ENCODE results near the gene FILIP1L.

GRCh38 chr3:99962703-99963102 is 151.6 kb downstream of the FILIP1L start:
- TF ChIP-seq CTCF (conservative IDR thresholded peaks at IDR 0.05; ENCODE audit: low read depth, low read length) (no peak), MXI1 (IDR thresholded peaks at IDR 0.05; ENCODE audit: borderline replicate concordance, low read depth, low read length) (no peak), POLR2A (IDR thresholded peaks at IDR 0.05; ENCODE audit: low read depth, low read length) (no peak), CHD1 (IDR thresholded peaks at IDR 0.05; ENCODE audit: low read depth, low read length) (no peak), SMC3 (IDR thresholded peaks at IDR 0.05; ENCODE audit: low read depth, low read length) (no peak), RAD21 (IDR thresholded peaks at IDR 0.05; ENCODE audit: low read length) (no peak), RFX5 (IDR thresholded peaks at IDR 0.05; ENCODE audit: low read depth, low read length) (no peak), MAFK (IDR thresholded peaks at IDR 0.05; ENCODE audit: low read depth, low read length) (no peak), USF2 (IDR thresholded peaks at IDR 0.05; ENCODE audit: low read depth, low read length) (no peak), CEBPB (IDR thresholded peaks at IDR 0.05; ENCODE audit: low read depth, low read length) (peak; percentile 77), RCOR1 (IDR thresholded peaks at IDR 0.05; ENCODE audit: insufficient replicate concordance, low read length) (no peak), MAZ (IDR thresholded peaks at IDR 0.05; ENCODE audit: borderline replicate concordance, low read depth, low read length) (no peak)

Measured in IMR-90 (cell line).